Measurements from ENCODE around the gene DTYMK.

- TF ChIP-seq CTCF (IDR thresholded peaks at IDR 0.05; ENCODE audit: low read depth, low read length) (no peak), MAX (IDR thresholded peaks at IDR 0.05; ENCODE audit: low read depth, low read length) (no peak), POLR2A (IDR thresholded peaks at IDR 0.05; ENCODE audit: extremely low read depth, insufficient read length) (no peak), MYC (IDR thresholded peaks at IDR 0.05; ENCODE audit: low read depth, low read length) (no peak)
Observed at GRCh38 chr2:241645056-241645914, 41.3 kb downstream of the DTYMK start.

All from NB4 (cell line).